K562 (cell line): ENCODE measurements around the gene PARD3. TPM values are rescaled to one million over a fixed set of nuclear protein-coding genes. Genes with fewer than 3 reads are reported as not detected.
A peak's percentile ranks its signal among the peaks of the same experiment; 100 is the strongest.
"Not testable (repeated sequence)": the region's sequence is repeated elsewhere in the genome, so short reads cannot be mapped to it uniquely, and the experiment has no call there.

Source experiments
- ATAC-seq: fragments of 200-7000 bp; cut with Tn5 transposase; 3 replicates; pipeline ENCODE4 v1.9.1; 2020; ENCODE audit warnings: moderate library complexity
- BruUV-seq: library from RNA; stranded (reverse); fragments of 400-500 nt; replicated peaks from 2 replicates; lab custom pipeline; 2021; lab: Mats Ljungman, UMichigan
- CTCF ChIA-PET: fragments of 300-600 bp; formaldehyde crosslinking; extraction: SDS; loops from one replicate; lab custom pipeline; 2021; ENCODE audit warnings: low intra/inter-chr PET ratio; lab: Yijun Ruan, JAX
- POLR2A ChIA-PET: fragments of 300-600, 350-650 bp; sonication (Branson Sonifier 250); formaldehyde crosslinking; extraction: SDS; loops from one replicate; lab custom pipeline; 2021; ENCODE audit warnings: antibody characterized with exemption, inconsistent platforms; lab: Yijun Ruan, JAX
- DNase-seq, 4 experiments: peaks; one replicate each; pipeline versions ENCODE4 v3.0.0 to v3.0.0-alpha.2; 2011 to 2018; ENCODE audit warnings: low spot score in 3 of 4, mixed read lengths in 3 of 4; ENCODE audit errors: extremely low read depth in 1 of 4
- FAIRE-seq: peaks from 2 replicates; lab custom pipeline; 2011; peaks lifted over from hg19 to GRCh38; lab: Jason Lieb, UNC
- H2AFZ ChIP-seq: 2 replicates; pipeline ENCODE4 v1.6.0; 2011; ENCODE audit warnings: low read depth, low read length, control low read depth, inconsistent platforms
- H3K27ac ChIP-seq: fragments of 200-600 bp; 3 replicates; pipeline ENCODE4 v1.8.0; 2011; ENCODE audit warnings: low read depth, mild to moderate bottlenecking, control low read depth, inconsistent platforms, low read length, moderate library complexity, mixed read lengths; ENCODE audit errors: extremely low read depth
- H3K27me3 ChIP-seq, 2 experiments: fragments of 300-600 bp in 1 of 2; 2 replicates in 1 of 2; 3 replicates in 1 of 2; pipeline versions ENCODE4 v1.6.0 to v1.8.0; 2011; ENCODE audit warnings: inconsistent platforms in 2 of 2, low read length in 2 of 2, mild to moderate bottlenecking in 1 of 2, mixed read lengths in 1 of 2, moderate library complexity in 1 of 2; ENCODE audit not compliant: control insufficient read depth in 2 of 2, insufficient read depth in 2 of 2
- H3K36me3 ChIP-seq: fragments of 300-600 bp; 3 replicates; pipeline ENCODE4 v1.8.0; 2011; ENCODE audit warnings: mild to moderate bottlenecking, low read length, inconsistent platforms; ENCODE audit not compliant: control insufficient read depth, insufficient read depth
- H3K4me1 ChIP-seq, 2 experiments: fragments of 200-600 bp in 1 of 2; replicated peaks in 1 of 2; 2 replicates in 1 of 2; 3 replicates in 1 of 2; pipeline versions ENCODE4 v1.5.1 to v1.8.0; 2011; ENCODE audit warnings: inconsistent platforms in 2 of 2, low read length in 2 of 2, mild to moderate bottlenecking in 1 of 2, mixed read lengths in 1 of 2, moderate library complexity in 1 of 2; ENCODE audit not compliant: control insufficient read depth in 2 of 2, insufficient read depth in 2 of 2
- H3K4me2 ChIP-seq: 2 replicates; pipeline ENCODE4 v1.6.1; 2011; ENCODE audit warnings: low read length, control low read depth, inconsistent platforms, mixed read lengths; ENCODE audit not compliant: insufficient read depth
- H3K4me3 ChIP-seq: fragments of 200-600 bp; sonication (generic), shearing (Covaris generic); 2 replicates; pipeline ENCODE4 v1.5.1; 2016; ENCODE audit warnings: control low read depth, inconsistent platforms
- H3K79me2 ChIP-seq: fragments of 200-600 bp; 3 replicates; pipeline ENCODE4 v1.8.0; 2011; ENCODE audit warnings: low read length, inconsistent platforms; ENCODE audit not compliant: control insufficient read depth, insufficient read depth
- H3K9ac ChIP-seq, 2 experiments: 2 replicates each; pipeline versions ENCODE4 v1.6.0 to v1.6.1; 2011; ENCODE audit warnings: low read depth in 2 of 2, low read length in 2 of 2, control low read depth in 1 of 2, inconsistent platforms in 1 of 2, mild to moderate bottlenecking in 1 of 2, mixed read lengths in 1 of 2; ENCODE audit not compliant: insufficient read depth in 1 of 2
- H3K9me1 ChIP-seq: one replicate; pipeline ENCODE4 v1.6.0; 2011; ENCODE audit warnings: inconsistent platforms, mild to moderate bottlenecking, low read length, moderate library complexity; ENCODE audit not compliant: control insufficient read depth, insufficient read depth
- H3K9me3 ChIP-seq: replicated peaks from 2 replicates; pipeline ENCODE4 v1.5.1; 2011; ENCODE audit warnings: low read depth, low read length, inconsistent platforms; ENCODE audit not compliant: control insufficient read depth, insufficient read depth
- H4K20me1 ChIP-seq: replicated peaks from 2 replicates; pipeline ENCODE4 v1.6.1; 2011; ENCODE audit warnings: low read length, inconsistent platforms, mixed read lengths; ENCODE audit not compliant: control insufficient read depth, insufficient read depth
- BRF1 ChIP-seq: IDR thresholded peaks from 3 replicates; pipeline ENCODE4 v1.6.1; 2011; ENCODE audit warnings: borderline replicate concordance, mild to moderate bottlenecking; ENCODE audit not compliant: insufficient read length; ENCODE audit errors: extremely low read depth
- CBFA2T2 ChIP-seq: fragments of 450-650 bp; conservative IDR thresholded peaks from 2 replicates; pipeline ENCODE4 v1.6.1; 2017; ENCODE audit warnings: mild to moderate bottlenecking
- COPS2 ChIP-seq: fragments of 450-650 bp; conservative IDR thresholded peaks from 2 replicates; pipeline ENCODE4 v1.6.1; 2016; ENCODE audit warnings: mild to moderate bottlenecking, moderate library complexity
- MEIS2 ChIP-seq: fragments of 450-650 bp; IDR thresholded peaks from 2 replicates; pipeline ENCODE4 v1.6.1; 2014; ENCODE audit warnings: mild to moderate bottlenecking; ENCODE audit not compliant: partially characterized antibody
- MTA1 ChIP-seq: fragments of 450-650 bp; IDR thresholded peaks from 2 replicates; pipeline ENCODE4 v1.6.1; 2017; ENCODE audit warnings: borderline replicate concordance
- SIX5 ChIP-seq, 2 experiments: IDR thresholded peaks; 2 replicates each; pipeline ENCODE4 v1.6.1; 2011; ENCODE audit warnings: low read length in 2 of 2, borderline replicate concordance in 1 of 2, low read depth in 1 of 2, mild to moderate bottlenecking in 1 of 2, moderate library complexity in 1 of 2; ENCODE audit not compliant: insufficient read depth in 1 of 2
- WGBS: fragments of 100-300 bp; shearing (Covaris generic); methylation state at CpG from one replicate; pipeline ENCODE4 v1.1.6; 2016; ENCODE audit warnings: low coverage, mixed read lengths; ENCODE audit not compliant: insufficient coverage; ENCODE audit errors: missing lambda C conversion rate; 5-methylcytosine and 5-hydroxymethylcytosine counted together
- in situ Hi-C: fragments of 300-500 bp; cut with MboI; formaldehyde crosslinking; loops from 4 replicates; pipeline ENCODE4 v1.15.0; 2018; ENCODE audit warnings: inconsistent platforms, mixed read lengths
- intact Hi-C: fragments of 100-400 bp; cut with micrococcal nuclease; formaldehyde crosslinking; loops from 2 replicates; pipeline ENCODE4 v1.14.2; 2022
- polyA plus RNA-seq, 8 experiments: library from polyadenylated mRNA; depleted of rRNA in 4 of 8; stranded (reverse) in 5 of 8; unstranded in 3 of 8; fragments of >200 nt; fragmentation: Nextera tagmentation in 2 of 8; fragmentation: Illumina TruSeq in 1 of 8; extraction: Ambion mirVana in 2 of 8; extraction: Trizol in 1 of 8; gene quantifications; 2 replicates each; pipeline versions ENCODE4 v1.2.1 to v1.2.3, GENCODE V29; 2011 to 2014; ENCODE audit warnings: inconsistent platforms in 1 of 8, missing spikeins in 1 of 8
- total RNA-seq, 7 experiments: library from RNA; depleted of rRNA in 6 of 7; stranded (reverse); fragments of >200 nt in 6 of 7; fragmentation: Illumina TruSeq in 2 of 7; extraction: Trizol in 2 of 7; gene quantifications; 2 replicates each; pipeline versions ENCODE4 v1.2.1 to v1.2.3, GENCODE V29; 2011 to 2021; ENCODE audit warnings: low replicate concordance in 1 of 7
- TF ChIP-seq, protein P1 (sequence below): sonication (generic); formaldehyde crosslinking; IDR thresholded peaks from 2 replicates; pipeline ENCODE4 v1.8.1; 2022; ENCODE audit warnings: missing genetic modification reagents
- TF ChIP-seq, protein P2 (sequence below): fragments of 250-450 bp; sonication (Bioruptor Pico); IDR thresholded peaks from 2 replicates; pipeline ENCODE4 v1.8.0; 2021; ENCODE audit warnings: borderline replicate concordance, mild to moderate bottlenecking, moderate library complexity; ENCODE audit not compliant: poor library complexity, severe bottlenecking
- TF ChIP-seq, protein P3 (sequence below): fragments of 250-450 bp; sonication (Bioruptor Pico); IDR thresholded peaks from 2 replicates; pipeline ENCODE4 v1.8.0; 2022; ENCODE audit warnings: moderate library complexity, mild to moderate bottlenecking, inconsistent platforms

The PARD3 gene
- total and polyA plus RNA-seq, 9 of the 15 experiments (the other 6 are each of a cell fraction or from before 2014, with no cell fraction given), result 2.7 to 11.7 (median 7.7) TPM

DNA sequence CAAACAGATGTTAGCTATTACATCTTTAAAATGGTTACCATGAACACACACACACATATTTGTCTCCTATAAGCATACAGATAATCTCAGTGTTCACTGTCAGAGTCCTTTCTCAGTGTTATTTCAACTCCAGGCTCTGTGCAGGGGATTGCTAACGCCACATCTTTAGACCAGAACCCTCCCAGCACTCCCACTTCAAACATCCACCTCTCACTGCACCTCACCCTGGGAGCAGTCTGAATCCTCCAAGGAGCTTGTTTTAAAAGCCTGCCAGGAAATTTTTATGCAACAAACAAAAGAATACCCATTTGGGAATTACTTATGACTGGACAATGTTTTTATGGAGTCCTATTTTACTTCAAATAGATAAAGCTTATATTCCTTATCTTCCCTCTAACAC lies 107.4 kb downstream of the PARD3 start:
- DNase-seq (no peak), FAIRE-seq (no peak), ATAC-seq (peak; percentile 34; the same call in 1 of the 3 replicates)
- no peaks in the 10 kb centered on the region for H3K9me3 ChIP-seq
- no peak overlapping the region for H3K4me3 ChIP-seq
- H3K4me1 ChIP-seq, result peaks cover 0 to 7% of the 10 kb centered on the region in 2 experiments; a peak in 2 of 5 replicates
- POLR2A ChIA-PET, result interaction anchor here (0.6 to 1.1 kb wide), 2 partner anchors 9 to 29 kb away, joined by 3 read pairs; no protein-coding TSS in a partner anchor
- H2AFZ ChIP-seq, result no peak overlapping the region
- H3K36me3 ChIP-seq, result no peaks in the 10 kb centered on the region
- TF ChIP-seq, protein P1, sequence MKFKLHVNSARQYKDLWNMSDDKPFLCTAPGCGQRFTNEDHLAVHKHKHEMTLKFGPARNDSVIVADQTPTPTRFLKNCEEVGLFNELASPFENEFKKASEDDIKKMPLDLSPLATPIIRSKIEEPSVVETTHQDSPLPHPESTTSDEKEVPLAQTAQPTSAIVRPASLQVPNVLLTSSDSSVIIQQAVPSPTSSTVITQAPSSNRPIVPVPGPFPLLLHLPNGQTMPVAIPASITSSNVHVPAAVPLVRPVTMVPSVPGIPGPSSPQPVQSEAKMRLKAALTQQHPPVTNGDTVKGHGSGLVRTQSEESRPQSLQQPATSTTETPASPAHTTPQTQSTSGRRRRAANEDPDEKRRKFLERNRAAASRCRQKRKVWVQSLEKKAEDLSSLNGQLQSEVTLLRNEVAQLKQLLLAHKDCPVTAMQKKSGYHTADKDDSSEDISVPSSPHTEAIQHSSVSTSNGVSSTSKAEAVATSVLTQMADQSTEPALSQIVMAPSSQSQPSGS, result no peak
- TF ChIP-seq MEIS2 (no peak), SIX5 (IDR thresholded peaks at IDR 0.05; ENCODE audit: borderline replicate concordance in 1 of 2, insufficient read depth in 1 of 2, low read depth in 1 of 2, low read length in 2 of 2) (no peak), COPS2 (no peak), BRF1 (no peak), MTA1 (no peak), CBFA2T2 (no peak; the same call in 1 of the 2 replicates)
- TF ChIP-seq, protein P2, sequence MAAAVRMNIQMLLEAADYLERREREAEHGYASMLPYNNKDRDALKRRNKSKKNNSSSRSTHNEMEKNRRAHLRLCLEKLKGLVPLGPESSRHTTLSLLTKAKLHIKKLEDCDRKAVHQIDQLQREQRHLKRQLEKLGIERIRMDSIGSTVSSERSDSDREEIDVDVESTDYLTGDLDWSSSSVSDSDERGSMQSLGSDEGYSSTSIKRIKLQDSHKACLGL (CRISPR knock-in tag), result no peak
- TF ChIP-seq, protein P3, sequence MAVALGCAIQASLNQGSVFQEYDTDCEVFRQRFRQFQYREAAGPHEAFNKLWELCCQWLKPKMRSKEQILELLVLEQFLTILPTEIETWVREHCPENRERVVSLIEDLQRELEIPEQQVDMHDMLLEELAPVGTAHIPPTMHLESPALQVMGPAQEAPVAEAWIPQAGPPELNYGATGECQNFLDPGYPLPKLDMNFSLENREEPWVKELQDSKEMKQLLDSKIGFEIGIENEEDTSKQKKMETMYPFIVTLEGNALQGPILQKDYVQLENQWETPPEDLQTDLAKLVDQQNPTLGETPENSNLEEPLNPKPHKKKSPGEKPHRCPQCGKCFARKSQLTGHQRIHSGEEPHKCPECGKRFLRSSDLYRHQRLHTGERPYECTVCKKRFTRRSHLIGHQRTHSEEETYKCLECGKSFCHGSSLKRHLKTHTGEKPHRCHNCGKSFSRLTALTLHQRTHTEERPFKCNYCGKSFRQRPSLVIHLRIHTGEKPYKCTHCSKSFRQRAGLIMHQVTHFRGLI (CRISPR knock-in tag), result no peak
- no peak overlapping the region for H3K9ac ChIP-seq
- H4K20me1 ChIP-seq, result no peaks in the 10 kb centered on the region; the same call in 1 of the 2 replicates
- intact Hi-C loops, result no loop called here
- H3K27me3 ChIP-seq, result no peaks in the 10 kb centered on the region
- BruUV-seq, result no TSS peak
- no peaks in the 10 kb centered on the region for H3K79me2 ChIP-seq
- 6% methylated on average over 1 of the region's 1 CpG for WGBS
- in situ Hi-C loops, result no loop called here
- H3K9me1 ChIP-seq, result no peaks in the 10 kb centered on the region
- CTCF ChIA-PET, result no interaction called here
- no peak overlapping the region for H3K4me2 ChIP-seq
- no peak overlapping the region for H3K27ac ChIP-seq

DNA sequence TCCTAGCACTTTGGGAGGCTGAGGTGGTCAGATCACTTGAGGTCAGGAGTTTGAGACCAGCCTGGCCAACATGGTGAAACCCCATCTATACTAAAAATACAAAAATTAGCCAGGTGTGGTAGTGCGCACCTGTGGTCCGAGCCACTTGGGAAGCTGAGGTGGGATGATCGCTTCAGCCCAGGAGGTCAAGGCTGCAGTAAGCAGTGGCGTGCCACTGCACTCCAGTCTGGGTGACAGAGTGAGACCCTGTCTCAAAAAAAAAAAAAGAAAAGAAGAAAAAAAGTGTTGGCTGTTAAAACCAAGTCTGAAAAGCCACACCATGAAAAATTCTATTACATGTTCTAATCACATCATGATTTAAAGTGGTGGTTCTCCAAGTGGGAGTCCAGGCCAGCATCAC lies 108.1 kb downstream of the PARD3 start:
- intact Hi-C loops, H3K36me3 ChIP-seq, DNase-seq, FAIRE-seq, in situ Hi-C loops, H3K79me2 ChIP-seq, H3K4me2 ChIP-seq, H4K20me1 ChIP-seq, H3K9ac ChIP-seq, H3K9me3 ChIP-seq, H3K4me3 ChIP-seq, ATAC-seq, H3K27ac ChIP-seq, CTCF ChIA-PET, H3K9me1 ChIP-seq, H3K27me3 ChIP-seq, BruUV-seq, H2AFZ ChIP-seq, H3K4me1 ChIP-seq: not testable (repeated sequence)
- WGBS, result 51% methylated on average over 4 of the region's 4 CpGs
- POLR2A ChIA-PET, result interaction anchor here (1.1 kb wide), 1 partner anchor 10 kb away, joined by 3 read pairs; no protein-coding TSS in a partner anchor
